Dermis microvascular lymphatic vessel endothelial cell (primary cell): Measurements from ENCODE around the gene CPT1A. TPM values are rescaled to one million over a fixed set of nuclear protein-coding genes. Genes with fewer than 3 reads are reported as not detected.

Source experiments
- DNase-seq, 2 donors: peaks; one replicate each; pipeline versions ENCODE4 v3.0.0 to v3.0.0-alpha.2; 2010; ENCODE audit warnings: low read depth in 2 of 2
- total RNA-seq: library from RNA; depleted of rRNA; stranded (reverse); fragments of >200 nt; gene quantifications from 2 replicates; pipeline ENCODE4 v1.2.1, GENCODE V29; 2014

Gene CPT1A
- total RNA-seq, 1 donor from 2014 or later = 68.3 TPM

- no peak for DNase-seq
Observed at GRCh38 chr11:68711114-68711513, 130.6 kb downstream of the CPT1A start.

- DNase-seq = no peak
Observed at GRCh38 chr11:68710409-68710808, 131.3 kb downstream of the CPT1A start.

- DNase-seq = no peak
Observed at GRCh38 chr11:68709062-68709461, 132.7 kb downstream of the CPT1A start.

GRCh38 chr11:68707527-68707926, 134.2 kb downstream of the CPT1A start:
- no peak for DNase-seq

GRCh38 chr11:68704887-68705286, 136.8 kb downstream of the CPT1A start:
- DNase-seq = no peak

Other genes with a start within 250 kb of the CPT1A start
- gene GAL, start 157.4 kb downstream of the CPT1A start, total RNA-seq = 0.76 and 2.4 TPM in 2 replicates
- gene TESMIN, start 90.4 kb downstream of the CPT1A start, total RNA-seq = 2.1 and 4.0 TPM in 2 replicates
- 45.4 and 75.1 TPM in 2 replicates for gene MRPL21, start 61.9 kb upstream of the CPT1A start, total RNA-seq
- 5.8 and 13.5 TPM in 2 replicates for gene IGHMBP2, start 62.0 kb upstream of the CPT1A start, total RNA-seq
- not detected in 2 replicates for gene MRGPRD, start 139.1 kb upstream of the CPT1A start, total RNA-seq
- gene MRGPRF, start 171.3 kb upstream of the CPT1A start, total RNA-seq = 0.13 TPM in 2 replicates
- 9.1 and 13.7 TPM in 2 replicates for gene TPCN2, start 207.0 kb upstream of the CPT1A start, total RNA-seq